Thyroid gland (tissue), 4 donors: ENCODE measurements around the gene TMEM150C. TPM values are rescaled to one million over a fixed set of nuclear protein-coding genes. Genes with fewer than 3 reads are reported as not detected.

Source experiments
- DNase-seq, 2 donors: peaks; one replicate each; pipeline ENCODE4 v3.0.0-alpha.2; 2019
- H3K27ac ChIP-seq, 3 donors: fragments of 200-600 bp; sonication (generic); 1 replicate in 2 of 3; 2 replicates in 1 of 3; pipeline ENCODE4 v1.5.1; 2016 to 2019; ENCODE audit warnings: mild to moderate bottlenecking in 1 of 3, moderate library complexity in 1 of 3
- H3K27me3 ChIP-seq: fragments of 200-600 bp; sonication (generic); one replicate; pipeline ENCODE4 v1.5.1; 2019
- H3K36me3 ChIP-seq, 2 donors: fragments of 200-600 bp; sonication (generic); one replicate each; pipeline ENCODE4 v1.5.1; 2016 to 2019
- H3K4me1 ChIP-seq, 2 donors: fragments of 200-600 bp; sonication (generic); one replicate each; pipeline ENCODE4 v1.5.1; 2017 to 2019
- H3K4me3 ChIP-seq, 3 donors: fragments of 200-600 bp; sonication (generic); replicated peaks in 1 of 3; 1 replicate in 2 of 3; 2 replicates in 1 of 3; pipeline ENCODE4 v1.5.1; 2016; ENCODE audit warnings: mild to moderate bottlenecking in 1 of 3
- H3K9me3 ChIP-seq: fragments of 200-600 bp; sonication (generic); one replicate; pipeline ENCODE4 v1.5.1; 2017
- CTCF ChIP-seq, 6 experiments: fragments of 200-600 bp in 3 of 6; fragments of 450-650 bp in 3 of 6; sonication (generic) in 3 of 6; IDR thresholded peaks; one replicate each; pipeline ENCODE4 v1.5.1; 2016 to 2019; ENCODE audit warnings: antibody characterized with exemption in 6 of 6, mild to moderate bottlenecking in 2 of 6, inconsistent platforms in 1 of 6, moderate library complexity in 1 of 6
- POLR2A ChIP-seq, 2 donors: fragments of 450-650 bp; IDR thresholded peaks; one replicate each; pipeline ENCODE4 v1.6.1; 2017; ENCODE audit warnings: antibody characterized with exemption in 2 of 2, mild to moderate bottlenecking in 2 of 2, moderate library complexity in 1 of 2
- WGBS, 2 donors: methylation state at CpG; one replicate each; pipeline ENCODE4 v1.1.5; 2017; 5-methylcytosine and 5-hydroxymethylcytosine counted together
- intact Hi-C: fragments of 100-400 bp; cut with DNase I; formaldehyde crosslinking; loops from one replicate; pipeline ENCODE4 v1.15.1; 2023
- total RNA-seq, 4 donors: library from RNA; depleted of rRNA; stranded (reverse); fragments of >200 nt; gene quantifications; one replicate each; pipeline ENCODE4 v1.2.3, GENCODE V29; 2016

Gene TMEM150C
- total RNA-seq, 4 donors from 2014 or later = 18.8 to 27.4 (median 23.6) TPM

- no peak for DNase-seq
- peaks cover 0 to 5% of the 10 kb centered on the region in 2 donors for H3K4me1 ChIP-seq
- no peaks in the 10 kb centered on the region for H3K27me3 ChIP-seq
- no peaks in the 10 kb centered on the region for H3K9me3 ChIP-seq
- H3K36me3 ChIP-seq = no peaks in the 10 kb centered on the region
- no peak for TF ChIP-seq CTCF (IDR thresholded peaks at IDR 0.05)
- TF ChIP-seq POLR2A (IDR thresholded peaks at IDR 0.05) = no peak
- H3K27ac ChIP-seq = no peak overlapping the region
- intact Hi-C loops = no loop called here
- H3K4me3 ChIP-seq = no peak overlapping the region
- WGBS, 2 donors = 74 to 79% methylated on average over 5 of the region's 5 CpGs
Observed at GRCh38 chr4:82500435-82501153, 61.2 kb downstream of the TMEM150C start.

GRCh38 chr4:82499738-82500434 lies 61.9 kb downstream of the TMEM150C start:
- intact Hi-C loops = no loop called here
- peaks cover 0 to 5% of the 10 kb centered on the region in 2 donors for H3K4me1 ChIP-seq
- no peaks in the 10 kb centered on the region for H3K36me3 ChIP-seq
- WGBS, 2 donors = 54 to 60% methylated on average over 6 of the region's 6 CpGs
- H3K4me3 ChIP-seq = no peak overlapping the region
- H3K27me3 ChIP-seq = no peaks in the 10 kb centered on the region
- no peak for DNase-seq
- no peak overlapping the region for H3K27ac ChIP-seq
- no peaks in the 10 kb centered on the region for H3K9me3 ChIP-seq
- TF ChIP-seq CTCF (IDR thresholded peaks at IDR 0.05) (no peak), POLR2A (IDR thresholded peaks at IDR 0.05) (no peak)

- intact Hi-C loops = no loop called here
- Histone ChIP-seq H3K9me3 (no peaks in the 10 kb centered on the region), H3K4me3 (no peak overlapping the region), H3K27me3 (no peaks in the 10 kb centered on the region), H3K4me1 (peaks cover 0 to 5% of the 10 kb centered on the region in 2 donors), H3K36me3 (no peaks in the 10 kb centered on the region), H3K27ac (no peak overlapping the region)
- TF ChIP-seq CTCF (IDR thresholded peaks at IDR 0.05) (no peak), POLR2A (IDR thresholded peaks at IDR 0.05) (no peak)
- DNase-seq = no peak
- WGBS, 2 donors = 86 to 92% methylated on average over 2 of the region's 2 CpGs
Observed at GRCh38 chr4:82496349-82496748, 65.4 kb downstream of the TMEM150C start.

GRCh38 chr4:82495666-82496065 lies 66.1 kb downstream of the TMEM150C start:
- intact Hi-C loops = no loop called here
- WGBS, 2 donors = 91% methylated on average over 4 of the region's 4 CpGs
- Histone ChIP-seq H3K27ac (no peak overlapping the region), H3K4me1 (peaks cover 0 to 5% of the 10 kb centered on the region in 2 donors), H3K9me3 (no peaks in the 10 kb centered on the region), H3K27me3 (no peaks in the 10 kb centered on the region), H3K36me3 (no peaks in the 10 kb centered on the region), H3K4me3 (no peak overlapping the region)
- TF ChIP-seq POLR2A (IDR thresholded peaks at IDR 0.05) (no peak), CTCF (IDR thresholded peaks at IDR 0.05) (no peak)
- no peak for DNase-seq
